NCI-H1436 treated with DMSO at 0.1 percent for 48 hours (cell line): ENCODE measurements around the gene WWC1.

Experiments used
- DNase-seq: peaks from one replicate; lab custom pipeline; 2025; lab: John Stamatoyannopoulos, UW

The WWC1 gene

DNA sequence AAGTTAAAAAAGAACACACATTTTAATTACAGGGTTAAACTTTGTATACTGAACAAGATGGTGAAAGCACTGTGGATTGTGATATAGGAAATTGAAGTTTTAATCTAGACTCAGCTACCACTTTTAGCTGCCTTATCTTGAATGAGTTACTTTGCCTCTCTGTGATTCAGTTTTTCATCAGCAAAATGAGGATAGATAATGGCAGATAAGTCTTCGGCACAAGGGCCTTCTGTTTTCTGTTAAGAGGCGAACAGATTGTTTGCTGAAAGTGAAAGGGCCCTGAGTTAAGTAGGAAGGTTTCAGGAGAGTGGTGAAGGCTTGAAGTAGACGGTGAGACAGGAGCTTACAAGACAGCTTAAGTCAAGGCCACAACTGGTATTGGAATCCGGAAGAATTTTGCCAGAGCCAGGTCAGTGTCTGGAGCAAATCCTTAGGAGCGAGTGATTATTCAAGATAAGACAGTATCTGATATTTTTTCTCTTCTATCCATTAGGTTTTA, 202.7 kb downstream of the WWC1 start:
- no peak for DNase-seq

DNA sequence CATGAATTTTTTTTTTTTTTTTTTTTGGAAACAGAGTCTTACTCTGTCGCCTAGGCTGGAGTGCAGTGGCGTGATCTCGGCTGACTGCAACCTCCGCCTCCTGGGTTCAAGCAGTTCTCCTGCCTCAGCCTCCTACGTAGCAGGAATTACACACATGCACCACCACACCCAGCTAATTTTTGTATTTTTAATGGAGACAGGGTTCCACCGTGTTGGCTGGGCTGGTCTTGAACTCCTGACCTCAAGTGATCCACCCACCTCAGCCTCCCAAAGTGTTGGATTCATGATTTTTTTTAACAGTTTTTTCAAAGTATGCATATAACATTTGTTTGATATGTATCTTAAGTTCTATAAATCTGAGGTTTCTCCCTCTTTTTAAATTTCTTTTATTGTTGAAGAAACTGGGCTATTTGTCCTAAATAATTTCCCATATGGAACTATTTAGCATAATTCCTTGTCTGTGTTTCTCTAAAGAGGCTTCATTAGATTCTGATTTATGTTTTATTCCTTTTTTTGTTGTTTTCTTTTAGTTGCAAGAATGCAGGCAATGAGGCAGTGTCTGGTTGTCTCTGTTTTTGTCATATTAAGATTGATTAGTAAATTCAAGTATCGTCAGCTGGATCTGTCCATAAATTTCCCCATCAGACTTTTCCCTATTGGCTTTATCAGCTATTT, 211.3 kb downstream of the WWC1 start:
- DNase-seq = no peak

DNA sequence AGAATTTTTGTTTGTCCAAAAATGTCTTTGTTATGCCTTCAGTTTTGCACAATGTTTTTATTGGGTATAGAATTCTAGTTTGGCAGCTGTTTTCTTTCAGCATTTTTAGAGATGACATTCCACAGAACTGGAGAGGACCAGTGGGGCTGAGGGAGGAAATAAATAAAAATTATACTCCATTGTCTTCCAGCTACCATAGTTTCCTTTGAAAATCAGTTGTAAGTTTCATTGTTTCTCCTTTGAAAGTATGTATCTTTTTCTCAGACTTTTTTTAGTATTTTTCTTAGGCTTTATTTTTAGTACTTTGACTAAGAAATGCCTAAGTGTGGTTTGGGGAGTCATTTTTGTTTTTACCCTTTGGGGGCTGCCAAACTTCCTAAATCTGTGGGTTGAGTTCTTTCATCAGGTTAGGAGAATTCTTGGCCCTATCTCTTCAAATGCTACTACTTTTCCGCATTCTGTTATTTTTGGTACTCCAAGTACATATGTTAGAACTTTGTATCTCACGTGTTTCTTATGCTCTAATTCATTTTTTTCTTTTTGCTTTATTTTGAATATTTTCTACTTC, 222.5 kb downstream of the WWC1 start:
- no peak for DNase-seq
